GM12878 (cell line): ENCODE results near the gene ERVFRD-1. TPM values are rescaled to one million over a fixed set of nuclear protein-coding genes. Genes with fewer than 3 reads are reported as not detected.

Experiments used
- ATAC-seq: fragments of 200-7000 bp; cut with Tn5 transposase; 3 replicates; pipeline ENCODE4 v1.9.1; 2020; ENCODE audit warnings: mild to moderate bottlenecking, moderate library complexity
- BruUV-seq: library from RNA; stranded (reverse); fragments of 400-500 nt; replicated peaks from 2 replicates; lab custom pipeline; 2021; lab: Mats Ljungman, UMichigan
- CTCF ChIA-PET: fragments of 300-600 bp; sonication (Branson Sonifier 250); formaldehyde crosslinking; extraction: SDS; loops from one replicate; lab custom pipeline; 2021; ENCODE audit warnings: inconsistent platforms; lab: Yijun Ruan, JAX
- POLR2A ChIA-PET: fragments of 350-600 bp; formaldehyde crosslinking; extraction: SDS; loops from one replicate; lab custom pipeline; 2021; ENCODE audit warnings: inconsistent platforms; lab: Charles Lee
- RAD21 ChIA-PET: fragments of 300-600 bp; sonication (Branson Sonifier 250); formaldehyde crosslinking; loops from one replicate; lab custom pipeline; 2023; ENCODE audit warnings: antibody characterized with exemption; ENCODE audit not compliant: unreplicated experiment; lab: Charles Lee
- SMC1A ChIA-PET: fragments of 300-600 bp; sonication (Branson Sonifier 250); formaldehyde crosslinking; loops from one replicate; lab custom pipeline; 2023; ENCODE audit not compliant: unreplicated experiment, uncharacterized antibody; lab: Charles Lee
- DNase-seq: peaks from one replicate; pipeline ENCODE4 v3.0.0-alpha.2; 2011; ENCODE audit warnings: low read depth, low spot score
- FAIRE-seq: peaks from 3 replicates; lab custom pipeline; 2011; peaks lifted over from hg19 to GRCh38; lab: Jason Lieb, UNC
- H2AFZ ChIP-seq: 2 replicates; pipeline ENCODE4 v1.6.0; 2011; ENCODE audit warnings: low read depth, low read length, control low read depth; ENCODE audit not compliant: control insufficient read depth
- H3K27ac ChIP-seq: 2 replicates; pipeline ENCODE4 v1.5.1; 2011; ENCODE audit warnings: control low read depth; ENCODE audit not compliant: control insufficient read depth, insufficient read depth
- H3K27me3 ChIP-seq, 2 experiments: replicated peaks in 1 of 2; 2 replicates each; pipeline versions ENCODE4 v1.6.0 to v1.6.1; 2011; ENCODE audit warnings: low read length in 1 of 2; ENCODE audit not compliant: control insufficient read depth in 2 of 2, insufficient read depth in 2 of 2
- H3K36me3 ChIP-seq, 2 experiments: 2 replicates each; pipeline ENCODE4 v1.5.1; 2011; ENCODE audit warnings: low read length in 1 of 2; ENCODE audit not compliant: control insufficient read depth in 2 of 2, insufficient read depth in 2 of 2
- H3K4me1 ChIP-seq: 2 replicates; pipeline ENCODE4 v1.6.1; 2011; ENCODE audit warnings: mild to moderate bottlenecking, low read length, moderate library complexity, mixed read lengths; ENCODE audit not compliant: control insufficient read depth, insufficient read depth
- H3K4me2 ChIP-seq: 2 replicates; pipeline ENCODE4 v1.6.0; 2011; ENCODE audit warnings: control low read depth; ENCODE audit not compliant: control insufficient read depth, insufficient read depth
- H3K4me3 ChIP-seq: fragments of 200-600 bp; sonication (generic); 2 replicates; pipeline ENCODE4 v1.5.1; 2016
- H3K79me2 ChIP-seq: 2 replicates; pipeline ENCODE4 v1.6.0; 2011; ENCODE audit warnings: low read length; ENCODE audit not compliant: control insufficient read depth, insufficient read depth
- H3K9ac ChIP-seq: 2 replicates; pipeline ENCODE4 v1.8.0; 2011; ENCODE audit warnings: low read length, control low read depth, mixed read lengths; ENCODE audit not compliant: control insufficient read depth, insufficient read depth
- H3K9me3 ChIP-seq: replicated peaks from 3 replicates; pipeline ENCODE4 v1.5.1; 2011; ENCODE audit warnings: mild to moderate bottlenecking, low read length; ENCODE audit not compliant: control insufficient read depth, insufficient read depth
- H4K20me1 ChIP-seq: 2 replicates; pipeline ENCODE4 v1.6.0; 2011; ENCODE audit not compliant: control insufficient read depth, insufficient read depth
- EED ChIP-seq: sonication (generic); IDR thresholded peaks from 2 replicates; pipeline ENCODE4 v1.6.1; 2016; ENCODE audit warnings: antibody characterized with exemption, low read depth
- GATAD2B ChIP-seq: fragments of 450-650 bp; conservative IDR thresholded peaks from 2 replicates; pipeline ENCODE4 v1.6.1; 2017; ENCODE audit warnings: low read depth, mild to moderate bottlenecking, moderate library complexity
- ZNF622 ChIP-seq: fragments of 450-650 bp; IDR thresholded peaks from 2 replicates; pipeline ENCODE4 v1.6.1; 2017; ENCODE audit warnings: mild to moderate bottlenecking, inconsistent platforms
- WGBS: methylation state at CpG from one replicate; pipeline ENCODE4 v1.1.6; 2016; ENCODE audit warnings: low lambda C conversion rate; ENCODE audit not compliant: insufficient replicate concordance, insufficient coverage; ENCODE audit errors: missing lambda C conversion rate; 5-methylcytosine and 5-hydroxymethylcytosine counted together
- in situ Hi-C: fragments of 300-500 bp; cut with MboI; formaldehyde crosslinking; loops from 9 replicates; pipeline ENCODE4 v1.14.3; 2018; ENCODE audit warnings: mixed read lengths
- intact Hi-C: fragments of 100-400 bp; cut with micrococcal nuclease; formaldehyde crosslinking; loops from one replicate; pipeline ENCODE4 v1.14.2; 2022; ENCODE audit not compliant: unreplicated experiment
- polyA plus RNA-seq, 11 experiments: library from polyadenylated mRNA; depleted of rRNA in 4 of 11; unstranded in 6 of 11; stranded (reverse) in 5 of 11; fragments of >200 nt; fragmentation: Nextera tagmentation in 4 of 11; fragmentation: Illumina TruSeq in 1 of 11; extraction: Ambion mirVana in 4 of 11; extraction: Trizol in 1 of 11; gene quantifications; 1 replicate in 1 of 11; 2 replicates in 10 of 11; pipeline versions ENCODE4 v1.2.1 to v1.2.3, GENCODE V29; 2011 to 2016; ENCODE audit warnings: inconsistent platforms in 2 of 11, missing spikeins in 2 of 11, low read depth in 1 of 11
- total RNA-seq, 4 experiments: library from RNA; depleted of rRNA in 3 of 4; stranded (reverse); fragments of >200 nt in 3 of 4; fragmentation: Illumina TruSeq in 1 of 4; extraction: Trizol in 1 of 4; gene quantifications; 2 replicates each; pipeline versions ENCODE4 v1.2.1 to v1.2.3, GENCODE V29; 2013 to 2021
- TF ChIP-seq, protein P1 (sequence below): fragments of 450-650 bp; IDR thresholded peaks from 2 replicates; pipeline ENCODE4 v1.6.1; 2016; ENCODE audit warnings: mild to moderate bottlenecking
- TF ChIP-seq, protein P2 (sequence below): fragments of 450-650 bp; IDR thresholded peaks from 2 replicates; pipeline ENCODE4 v1.6.1; 2017; ENCODE audit warnings: mild to moderate bottlenecking, low read depth, inconsistent platforms; ENCODE audit not compliant: poor library complexity, severe bottlenecking
- TF ChIP-seq, protein P3 (sequence below): IDR thresholded peaks from 2 replicates; pipeline ENCODE4 v1.6.1; 2012; ENCODE audit warnings: mild to moderate bottlenecking, low read depth, low read length
- TF ChIP-seq, protein P4 (sequence below): fragments of 450-650 bp; conservative IDR thresholded peaks from 2 replicates; pipeline ENCODE4 v1.6.1; 2017; ENCODE audit warnings: mild to moderate bottlenecking, moderate library complexity
- TF ChIP-seq, protein P5 (sequence below): fragments of 450-650 bp; IDR thresholded peaks from 2 replicates; pipeline ENCODE4 v1.6.1; 2017; ENCODE audit warnings: antibody characterized with exemption, mild to moderate bottlenecking, moderate library complexity

The ERVFRD-1 gene
- total and polyA plus RNA-seq, 10 of the 15 experiments (the other 5 are each of a cell fraction or from before 2014, with no cell fraction given): 0.03 to 0.11 (median 0.07) TPM; not detected in 7

DNA sequence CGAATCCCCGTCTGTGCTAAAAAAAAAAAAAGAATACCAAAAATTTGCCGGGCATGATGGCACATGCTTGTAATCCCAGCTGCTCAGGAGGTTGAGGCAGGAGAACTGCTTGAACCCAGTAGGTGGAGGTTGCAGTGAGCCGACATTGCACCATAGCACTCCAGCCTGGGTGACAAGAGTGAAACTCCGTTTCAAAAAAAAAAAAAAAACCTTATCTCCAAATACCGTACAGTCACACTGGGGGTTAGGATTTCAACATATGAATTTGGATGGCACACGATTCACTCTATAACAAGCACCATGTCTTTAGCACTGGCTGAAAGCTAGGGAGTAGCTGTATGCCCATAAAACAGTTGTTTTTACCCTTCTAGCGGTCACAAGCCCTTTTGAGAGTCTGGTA is 14.0 kb downstream of the ERVFRD-1 start:
- ChIA-PET SMC1A (interaction anchor here (1.2 to 3.7 kb wide), 2 partner anchors 8 to 41 kb away, joined by 3 to 20 read pairs; no protein-coding TSS in a partner anchor), RAD21 (interaction anchor here (3.7 kb wide), 1 partner anchor 10 kb away, joined by 15 read pairs; no protein-coding TSS in a partner anchor), POLR2A (interaction anchor here (1.5 kb wide), 1 partner anchor 32 kb away, joined by 4 read pairs; no protein-coding TSS in a partner anchor), CTCF (interaction anchor here (0.6 to 0.9 kb wide), 2 partner anchors 36 to 399 kb away, joined by 3 read pairs; no protein-coding TSS in a partner anchor)
- no peak overlapping the region for H3K4me2 ChIP-seq
- FAIRE-seq (no peak), ATAC-seq (no peak), DNase-seq (no peak)
- peaks cover under 1% of the 10 kb centered on the region for H3K9me3 ChIP-seq
- H3K79me2 ChIP-seq: peaks cover 69% of the 10 kb centered on the region
- H3K9ac ChIP-seq: no peak overlapping the region
- H4K20me1 ChIP-seq: no peaks in the 10 kb centered on the region
- BruUV-seq: no TSS peak
- no peaks in the 10 kb centered on the region; a peak in 1 of 4 replicates for H3K36me3 ChIP-seq
- no peaks in the 10 kb centered on the region for H3K27me3 ChIP-seq
- no peak overlapping the region for H3K4me3 ChIP-seq
- H3K4me1 ChIP-seq: no peaks in the 10 kb centered on the region; the same call in 1 of the 2 replicates
- in situ Hi-C loops: no loop called here
- no peak overlapping the region for H3K27ac ChIP-seq
- intact Hi-C loops: loop anchor here (10.0 kb wide), 1 partner anchor 563 kb away; no protein-coding TSS in a partner anchor
- no peak overlapping the region for H2AFZ ChIP-seq
- TF ChIP-seq GATAD2B (no peak), ZNF622 (no peak), EED (no peak)
- TF ChIP-seq, protein P1, sequence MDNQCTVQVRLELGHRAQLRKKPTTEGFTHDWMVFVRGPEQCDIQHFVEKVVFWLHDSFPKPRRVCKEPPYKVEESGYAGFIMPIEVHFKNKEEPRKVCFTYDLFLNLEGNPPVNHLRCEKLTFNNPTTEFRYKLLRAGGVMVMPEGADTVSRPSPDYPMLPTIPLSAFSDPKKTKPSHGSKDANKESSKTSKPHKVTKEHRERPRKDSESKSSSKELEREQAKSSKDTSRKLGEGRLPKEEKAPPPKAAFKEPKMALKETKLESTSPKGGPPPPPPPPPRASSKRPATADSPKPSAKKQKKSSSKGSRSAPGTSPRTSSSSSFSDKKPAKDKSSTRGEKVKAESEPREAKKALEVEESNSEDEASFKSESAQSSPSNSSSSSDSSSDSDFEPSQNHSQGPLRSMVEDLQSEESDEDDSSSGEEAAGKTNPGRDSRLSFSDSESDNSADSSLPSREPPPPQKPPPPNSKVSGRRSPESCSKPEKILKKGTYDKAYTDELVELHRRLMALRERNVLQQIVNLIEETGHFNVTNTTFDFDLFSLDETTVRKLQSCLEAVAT: peak; percentile 33; the same call in 1 of the 2 replicates
- TF ChIP-seq, protein P2, sequence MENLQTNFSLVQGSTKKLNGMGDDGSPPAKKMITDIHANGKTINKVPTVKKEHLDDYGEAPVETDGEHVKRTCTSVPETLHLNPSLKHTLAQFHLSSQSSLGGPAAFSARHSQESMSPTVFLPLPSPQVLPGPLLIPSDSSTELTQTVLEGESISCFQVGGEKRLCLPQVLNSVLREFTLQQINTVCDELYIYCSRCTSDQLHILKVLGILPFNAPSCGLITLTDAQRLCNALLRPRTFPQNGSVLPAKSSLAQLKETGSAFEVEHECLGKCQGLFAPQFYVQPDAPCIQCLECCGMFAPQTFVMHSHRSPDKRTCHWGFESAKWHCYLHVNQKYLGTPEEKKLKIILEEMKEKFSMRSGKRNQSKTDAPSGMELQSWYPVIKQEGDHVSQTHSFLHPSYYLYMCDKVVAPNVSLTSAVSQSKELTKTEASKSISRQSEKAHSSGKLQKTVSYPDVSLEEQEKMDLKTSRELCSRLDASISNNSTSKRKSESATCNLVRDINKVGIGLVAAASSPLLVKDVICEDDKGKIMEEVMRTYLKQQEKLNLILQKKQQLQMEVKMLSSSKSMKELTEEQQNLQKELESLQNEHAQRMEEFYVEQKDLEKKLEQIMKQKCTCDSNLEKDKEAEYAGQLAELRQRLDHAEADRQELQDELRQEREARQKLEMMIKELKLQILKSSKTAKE: no peak
- TF ChIP-seq, protein P3, sequence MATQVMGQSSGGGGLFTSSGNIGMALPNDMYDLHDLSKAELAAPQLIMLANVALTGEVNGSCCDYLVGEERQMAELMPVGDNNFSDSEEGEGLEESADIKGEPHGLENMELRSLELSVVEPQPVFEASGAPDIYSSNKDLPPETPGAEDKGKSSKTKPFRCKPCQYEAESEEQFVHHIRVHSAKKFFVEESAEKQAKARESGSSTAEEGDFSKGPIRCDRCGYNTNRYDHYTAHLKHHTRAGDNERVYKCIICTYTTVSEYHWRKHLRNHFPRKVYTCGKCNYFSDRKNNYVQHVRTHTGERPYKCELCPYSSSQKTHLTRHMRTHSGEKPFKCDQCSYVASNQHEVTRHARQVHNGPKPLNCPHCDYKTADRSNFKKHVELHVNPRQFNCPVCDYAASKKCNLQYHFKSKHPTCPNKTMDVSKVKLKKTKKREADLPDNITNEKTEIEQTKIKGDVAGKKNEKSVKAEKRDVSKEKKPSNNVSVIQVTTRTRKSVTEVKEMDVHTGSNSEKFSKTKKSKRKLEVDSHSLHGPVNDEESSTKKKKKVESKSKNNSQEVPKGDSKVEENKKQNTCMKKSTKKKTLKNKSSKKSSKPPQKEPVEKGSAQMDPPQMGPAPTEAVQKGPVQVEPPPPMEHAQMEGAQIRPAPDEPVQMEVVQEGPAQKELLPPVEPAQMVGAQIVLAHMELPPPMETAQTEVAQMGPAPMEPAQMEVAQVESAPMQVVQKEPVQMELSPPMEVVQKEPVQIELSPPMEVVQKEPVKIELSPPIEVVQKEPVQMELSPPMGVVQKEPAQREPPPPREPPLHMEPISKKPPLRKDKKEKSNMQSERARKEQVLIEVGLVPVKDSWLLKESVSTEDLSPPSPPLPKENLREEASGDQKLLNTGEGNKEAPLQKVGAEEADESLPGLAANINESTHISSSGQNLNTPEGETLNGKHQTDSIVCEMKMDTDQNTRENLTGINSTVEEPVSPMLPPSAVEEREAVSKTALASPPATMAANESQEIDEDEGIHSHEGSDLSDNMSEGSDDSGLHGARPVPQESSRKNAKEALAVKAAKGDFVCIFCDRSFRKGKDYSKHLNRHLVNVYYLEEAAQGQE: no peak
- TF ChIP-seq, protein P4, sequence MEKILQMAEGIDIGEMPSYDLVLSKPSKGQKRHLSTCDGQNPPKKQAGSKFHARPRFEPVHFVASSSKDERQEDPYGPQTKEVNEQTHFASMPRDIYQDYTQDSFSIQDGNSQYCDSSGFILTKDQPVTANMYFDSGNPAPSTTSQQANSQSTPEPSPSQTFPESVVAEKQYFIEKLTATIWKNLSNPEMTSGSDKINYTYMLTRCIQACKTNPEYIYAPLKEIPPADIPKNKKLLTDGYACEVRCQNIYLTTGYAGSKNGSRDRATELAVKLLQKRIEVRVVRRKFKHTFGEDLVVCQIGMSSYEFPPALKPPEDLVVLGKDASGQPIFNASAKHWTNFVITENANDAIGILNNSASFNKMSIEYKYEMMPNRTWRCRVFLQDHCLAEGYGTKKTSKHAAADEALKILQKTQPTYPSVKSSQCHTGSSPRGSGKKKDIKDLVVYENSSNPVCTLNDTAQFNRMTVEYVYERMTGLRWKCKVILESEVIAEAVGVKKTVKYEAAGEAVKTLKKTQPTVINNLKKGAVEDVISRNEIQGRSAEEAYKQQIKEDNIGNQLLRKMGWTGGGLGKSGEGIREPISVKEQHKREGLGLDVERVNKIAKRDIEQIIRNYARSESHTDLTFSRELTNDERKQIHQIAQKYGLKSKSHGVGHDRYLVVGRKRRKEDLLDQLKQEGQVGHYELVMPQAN: no peak
- TF ChIP-seq, protein P5, sequence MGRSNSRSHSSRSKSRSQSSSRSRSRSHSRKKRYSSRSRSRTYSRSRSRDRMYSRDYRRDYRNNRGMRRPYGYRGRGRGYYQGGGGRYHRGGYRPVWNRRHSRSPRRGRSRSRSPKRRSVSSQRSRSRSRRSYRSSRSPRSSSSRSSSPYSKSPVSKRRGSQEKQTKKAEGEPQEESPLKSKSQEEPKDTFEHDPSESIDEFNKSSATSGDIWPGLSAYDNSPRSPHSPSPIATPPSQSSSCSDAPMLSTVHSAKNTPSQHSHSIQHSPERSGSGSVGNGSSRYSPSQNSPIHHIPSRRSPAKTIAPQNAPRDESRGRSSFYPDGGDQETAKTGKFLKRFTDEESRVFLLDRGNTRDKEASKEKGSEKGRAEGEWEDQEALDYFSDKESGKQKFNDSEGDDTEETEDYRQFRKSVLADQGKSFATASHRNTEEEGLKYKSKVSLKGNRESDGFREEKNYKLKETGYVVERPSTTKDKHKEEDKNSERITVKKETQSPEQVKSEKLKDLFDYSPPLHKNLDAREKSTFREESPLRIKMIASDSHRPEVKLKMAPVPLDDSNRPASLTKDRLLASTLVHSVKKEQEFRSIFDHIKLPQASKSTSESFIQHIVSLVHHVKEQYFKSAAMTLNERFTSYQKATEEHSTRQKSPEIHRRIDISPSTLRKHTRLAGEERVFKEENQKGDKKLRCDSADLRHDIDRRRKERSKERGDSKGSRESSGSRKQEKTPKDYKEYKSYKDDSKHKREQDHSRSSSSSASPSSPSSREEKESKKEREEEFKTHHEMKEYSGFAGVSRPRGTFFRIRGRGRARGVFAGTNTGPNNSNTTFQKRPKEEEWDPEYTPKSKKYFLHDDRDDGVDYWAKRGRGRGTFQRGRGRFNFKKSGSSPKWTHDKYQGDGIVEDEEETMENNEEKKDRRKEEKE: no peak
- 80% methylated on average over 8 of the region's 8 CpGs for WGBS
